Progenitor cell of endocrine pancreas (in vitro differentiated cells): ENCODE data around the gene ADGRG4. TPM values are rescaled to one million over a fixed set of nuclear protein-coding genes. Genes with fewer than 3 reads are reported as not detected.

ENCODE experiments used
- DNase-seq: peaks from one replicate; pipeline ENCODE4 v3.0.0; 2021; ENCODE audit warnings: low spot score; ENCODE audit not compliant: unreplicated experiment
- H3K27ac Mint-ChIP-seq: 2 replicates; pipeline ENCODE4 v1.8.0; 2021; ENCODE audit warnings: mild to moderate bottlenecking, moderate library complexity, mixed read lengths
- H3K27me3 Mint-ChIP-seq: 2 replicates; pipeline ENCODE4 v1.8.0; 2021; ENCODE audit warnings: mixed read lengths
- H3K36me3 Mint-ChIP-seq: 2 replicates; pipeline ENCODE4 v1.8.0; 2022; ENCODE audit warnings: mixed read lengths; ENCODE audit not compliant: insufficient read depth
- H3K4me1 Mint-ChIP-seq: 2 replicates; pipeline ENCODE4 v1.8.0; 2021; ENCODE audit warnings: low read depth, mixed read lengths
- H3K4me3 Mint-ChIP-seq: 2 replicates; pipeline ENCODE4 v1.8.0; 2021; ENCODE audit warnings: low read depth, mild to moderate bottlenecking, moderate library complexity, mixed read lengths
- H3K9me3 Mint-ChIP-seq: 2 replicates; pipeline ENCODE4 v1.8.0; 2021; ENCODE audit warnings: low read depth, mixed read lengths
- total RNA-seq: library from RNA; stranded (reverse); gene quantifications from 2 replicates; pipeline ENCODE4 v1.2.1, GENCODE V29; 2021
- TF ChIP-seq, protein P1 (sequence below): fragments of 200-600 bp; sonication (generic); IDR thresholded peaks from one replicate; pipeline ENCODE4 v1.5.0; 2021; ENCODE audit warnings: antibody characterized with exemption, mild to moderate bottlenecking; ENCODE audit not compliant: unreplicated experiment

Gene ADGRG4
- total RNA-seq, 1 donor from 2014 or later: 2.7 TPM

DNA sequence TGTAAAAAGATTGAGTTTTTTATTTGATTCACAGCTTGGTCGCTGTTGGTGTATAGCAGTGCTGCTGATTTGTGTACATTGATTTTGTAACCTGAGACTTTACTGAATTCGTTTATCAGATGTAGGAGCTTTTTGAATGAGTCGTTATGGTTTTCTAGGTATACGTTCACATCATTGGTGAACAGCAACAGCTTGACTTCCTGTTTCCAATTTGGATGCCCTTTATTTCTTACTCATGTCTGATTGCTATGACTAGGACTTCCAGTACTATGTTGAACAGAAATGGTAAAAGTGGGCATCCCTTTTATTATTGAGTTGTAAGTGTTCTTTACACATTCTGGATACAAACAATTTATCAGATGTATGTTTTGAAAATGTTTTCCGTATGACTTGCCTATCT lies 76.0 kb downstream of the ADGRG4 start:
- no peak overlapping the region for H3K27ac Mint-ChIP-seq
- no peak overlapping the region for H3K4me3 Mint-ChIP-seq
- peaks cover 21% of the 10 kb centered on the region for H3K9me3 Mint-ChIP-seq
- TF ChIP-seq, protein P1, sequence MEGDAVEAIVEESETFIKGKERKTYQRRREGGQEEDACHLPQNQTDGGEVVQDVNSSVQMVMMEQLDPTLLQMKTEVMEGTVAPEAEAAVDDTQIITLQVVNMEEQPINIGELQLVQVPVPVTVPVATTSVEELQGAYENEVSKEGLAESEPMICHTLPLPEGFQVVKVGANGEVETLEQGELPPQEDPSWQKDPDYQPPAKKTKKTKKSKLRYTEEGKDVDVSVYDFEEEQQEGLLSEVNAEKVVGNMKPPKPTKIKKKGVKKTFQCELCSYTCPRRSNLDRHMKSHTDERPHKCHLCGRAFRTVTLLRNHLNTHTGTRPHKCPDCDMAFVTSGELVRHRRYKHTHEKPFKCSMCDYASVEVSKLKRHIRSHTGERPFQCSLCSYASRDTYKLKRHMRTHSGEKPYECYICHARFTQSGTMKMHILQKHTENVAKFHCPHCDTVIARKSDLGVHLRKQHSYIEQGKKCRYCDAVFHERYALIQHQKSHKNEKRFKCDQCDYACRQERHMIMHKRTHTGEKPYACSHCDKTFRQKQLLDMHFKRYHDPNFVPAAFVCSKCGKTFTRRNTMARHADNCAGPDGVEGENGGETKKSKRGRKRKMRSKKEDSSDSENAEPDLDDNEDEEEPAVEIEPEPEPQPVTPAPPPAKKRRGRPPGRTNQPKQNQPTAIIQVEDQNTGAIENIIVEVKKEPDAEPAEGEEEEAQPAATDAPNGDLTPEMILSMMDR: no peak
- no peaks in the 10 kb centered on the region for H3K27me3 Mint-ChIP-seq
- no peaks in the 10 kb centered on the region for H3K36me3 Mint-ChIP-seq
- no peaks in the 10 kb centered on the region for H3K4me1 Mint-ChIP-seq
- DNase-seq: no peak

DNA sequence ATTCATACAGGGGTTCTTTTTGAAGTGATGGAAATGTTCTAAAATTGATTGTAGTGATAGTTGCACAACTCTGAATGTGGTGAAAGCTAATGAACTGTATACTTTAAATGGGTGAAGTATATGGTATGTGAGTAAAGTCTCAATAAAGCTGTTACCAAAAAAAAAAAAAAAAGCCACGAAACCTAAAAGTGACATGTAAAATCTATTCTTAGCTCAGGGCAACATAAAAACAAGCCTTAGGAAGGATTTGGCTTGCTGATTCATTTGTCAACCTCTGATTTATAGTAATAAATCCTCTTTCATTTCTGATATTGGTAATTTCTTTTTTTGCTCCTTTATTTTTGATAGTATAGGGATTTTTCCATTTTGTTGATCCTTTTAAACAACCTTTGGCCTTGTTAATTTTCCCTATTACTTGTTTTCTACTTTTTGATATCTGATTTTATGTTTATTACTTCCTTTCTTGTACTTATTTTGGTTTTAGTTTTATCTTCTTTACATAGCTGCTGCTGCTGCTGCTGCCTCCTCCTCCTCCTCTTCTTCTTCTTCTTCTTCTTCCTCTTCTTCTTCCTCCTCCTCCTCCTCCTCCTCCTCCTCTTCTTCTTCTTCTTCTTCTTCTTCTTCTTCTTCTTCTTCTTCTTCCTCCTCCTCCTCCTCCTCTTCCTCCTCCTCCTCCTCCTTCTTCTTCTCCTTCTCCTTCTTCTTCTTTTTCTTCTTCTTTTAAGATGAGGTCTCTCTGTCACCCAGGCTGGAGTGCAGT lies 79.4 kb downstream of the ADGRG4 start:
- Mint-ChIP-seq H3K27me3 (no peaks in the 10 kb centered on the region), H3K36me3 (no peaks in the 10 kb centered on the region), H3K27ac (no peak overlapping the region), H3K4me1 (no peaks in the 10 kb centered on the region), H3K4me3 (no peak overlapping the region), H3K9me3 (peaks cover 24% of the 10 kb centered on the region)
- TF ChIP-seq, protein P1: no peak
- no peak for DNase-seq

DNA sequence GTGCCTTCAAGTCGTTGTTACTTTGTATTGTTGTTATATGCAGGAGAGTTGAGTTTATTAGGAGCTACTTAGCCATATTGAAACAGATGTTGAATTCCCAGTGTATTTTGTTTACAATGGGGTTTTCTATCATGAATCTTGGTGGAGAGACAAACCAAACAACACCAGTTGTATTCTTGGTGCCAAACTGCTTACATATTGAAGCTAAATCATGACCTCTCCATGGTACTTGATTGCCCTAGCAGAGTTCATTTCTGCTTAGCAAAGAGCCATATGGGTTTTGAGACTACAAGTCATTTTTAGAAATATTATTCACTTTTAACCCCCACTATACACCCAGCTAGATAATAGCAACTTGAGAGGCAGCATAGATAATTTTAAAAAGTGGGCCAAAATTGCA lies 85.4 kb downstream of the ADGRG4 start:
- no peaks in the 10 kb centered on the region for H3K27me3 Mint-ChIP-seq
- H3K9me3 Mint-ChIP-seq: peaks cover 15% of the 10 kb centered on the region
- no peak overlapping the region for H3K27ac Mint-ChIP-seq
- no peak for DNase-seq
- TF ChIP-seq, protein P1: no peak
- H3K4me1 Mint-ChIP-seq: peaks cover 5% of the 10 kb centered on the region
- no peaks in the 10 kb centered on the region for H3K36me3 Mint-ChIP-seq
- no peak overlapping the region for H3K4me3 Mint-ChIP-seq

DNA sequence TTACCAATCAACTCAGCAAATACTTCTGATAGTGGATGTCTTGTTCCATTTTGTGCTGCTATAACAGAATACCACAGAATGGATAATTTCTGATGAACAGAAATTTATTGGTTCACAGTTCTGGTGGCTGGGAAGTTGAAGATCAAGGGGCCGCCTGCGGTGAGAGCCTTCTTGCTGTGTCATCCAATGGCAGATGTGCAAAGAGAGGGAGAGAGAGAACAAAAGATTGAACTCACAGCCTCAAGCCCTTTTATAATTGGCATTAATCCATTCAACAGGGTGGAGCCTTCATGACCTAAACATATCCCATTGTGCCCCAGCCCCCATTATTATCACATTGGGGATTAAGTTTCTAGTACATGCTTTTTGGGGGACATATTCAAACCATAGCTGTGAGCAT lies 86.1 kb downstream of the ADGRG4 start:
- Mint-ChIP-seq H3K27ac (no peak overlapping the region), H3K4me1 (peaks cover 5% of the 10 kb centered on the region), H3K4me3 (no peak overlapping the region), H3K36me3 (no peaks in the 10 kb centered on the region), H3K27me3 (no peaks in the 10 kb centered on the region), H3K9me3 (peaks cover 15% of the 10 kb centered on the region)
- no peak for DNase-seq
- TF ChIP-seq, protein P1: no peak

DNA sequence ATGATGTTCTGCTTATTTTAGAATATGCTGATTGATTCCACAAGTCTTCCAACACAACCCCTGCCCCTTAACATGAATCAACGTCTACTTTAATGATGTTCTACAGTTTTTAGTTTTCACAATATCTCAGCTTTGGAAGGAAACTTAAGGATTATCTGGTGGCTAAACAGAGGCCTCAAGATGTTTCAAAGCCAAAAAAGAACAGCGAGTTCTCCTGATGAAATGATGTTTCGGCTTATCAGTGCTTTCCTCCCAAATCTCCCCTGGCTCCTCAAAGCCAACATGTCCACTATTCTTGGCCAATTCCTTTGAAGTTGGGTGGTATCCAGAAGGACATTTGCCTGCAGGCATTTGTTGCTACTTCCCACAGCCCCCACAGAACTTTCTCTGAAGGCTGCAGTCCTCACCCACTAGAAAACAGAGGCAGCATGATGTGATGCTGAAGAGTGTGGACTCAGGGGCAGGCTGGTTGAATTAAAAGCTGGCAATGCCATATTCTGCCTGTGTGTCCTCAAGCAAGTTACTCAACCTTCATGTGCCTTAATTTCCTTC lies 87.3 kb downstream of the ADGRG4 start:
- H3K9me3 Mint-ChIP-seq: peaks cover 15% of the 10 kb centered on the region
- TF ChIP-seq, protein P1: no peak

More for the DNA sequence above, 87.3 kb downstream of the ADGRG4 start:
- H3K27ac Mint-ChIP-seq: no peak overlapping the region
- H3K27me3 Mint-ChIP-seq: no peaks in the 10 kb centered on the region
- H3K4me3 Mint-ChIP-seq: no peak overlapping the region
- H3K36me3 Mint-ChIP-seq: no peaks in the 10 kb centered on the region
- H3K4me1 Mint-ChIP-seq: peaks cover 5% of the 10 kb centered on the region
- no peak for DNase-seq
